Left lung (tissue), 10 donors: ENCODE measurements around the gene PAF1. TPM values are rescaled to one million over a fixed set of nuclear protein-coding genes. Genes with fewer than 3 reads are reported as not detected.
A peak's percentile ranks its signal among the peaks of the same experiment; 100 is the strongest.

Source experiments
- ATAC-seq: fragments of 200-7000 bp; cut with Tn5 transposase; one replicate; pipeline ENCODE4 v1.9.1; 2020; ENCODE audit warnings: moderate library complexity
- DNase-seq, 4 donors: peaks; one replicate each; pipeline ENCODE4 v3.0.0-alpha.2; 2013 to 2020
- H3K27ac ChIP-seq, 2 donors: fragments of 200-600 bp; sonication (generic) in 1 of 2; one replicate each; pipeline versions ENCODE4 v1.5.0 to v1.8.0; 2020 to 2021
- H3K27me3 ChIP-seq, 2 donors: fragments of 200-600 bp; sonication (generic) in 1 of 2; one replicate each; pipeline versions ENCODE4 v1.5.0 to v1.8.0; 2020 to 2021
- H3K36me3 ChIP-seq, 2 donors: fragments of 200-600 bp; sonication (generic) in 1 of 2; one replicate each; pipeline versions ENCODE4 v1.5.0 to v1.8.0; 2020 to 2021
- H3K4me1 ChIP-seq, 2 donors: fragments of 200-600 bp; one replicate each; pipeline ENCODE4 v1.8.0; 2021
- H3K4me3 ChIP-seq, 2 donors: fragments of 200-600 bp; sonication (generic) in 1 of 2; one replicate each; pipeline versions ENCODE4 v1.5.0 to v1.8.0; 2020 to 2021; ENCODE audit warnings: mild to moderate bottlenecking in 1 of 2
- H3K9me3 ChIP-seq, 2 donors: fragments of 200-600 bp; sonication (generic) in 1 of 2; one replicate each; pipeline versions ENCODE4 v1.5.0 to v1.8.0; 2020 to 2021
- CTCF ChIP-seq, 2 donors: fragments of 200-600 bp; sonication (generic) in 1 of 2; IDR thresholded peaks; one replicate each; pipeline versions ENCODE4 v1.5.0 to v1.8.0; 2021; ENCODE audit warnings: antibody characterized with exemption in 2 of 2
- intact Hi-C, 2 donors: fragments of 100-400 bp; cut with DNase I; formaldehyde crosslinking; loops; one replicate each; pipeline versions ENCODE4 v1.11.2 to v1.14.2; 2022
- polyA plus RNA-seq, 6 donors: library from polyadenylated mRNA; unstranded; fragments of 120-200 nt; gene quantifications; one replicate each; pipeline ENCODE4 v1.2.1, GENCODE V29; 2013; ENCODE audit not compliant: insufficient read length in 6 of 6
- total RNA-seq, 2 donors: library from RNA; stranded (reverse); fragmentation: NEBNext Ultra II Directional; extraction: Animal tissue kit (Norgen Biotek cat#: 25700); gene quantifications; one replicate each; pipeline ENCODE4 v1.2.1, GENCODE V29; 2021
- donor health status: DM: no; HTN: yes; CAD: no.
- donor health status: DM: no; HTN: no; CAD: no.

The PAF1 gene
- total and polyA plus RNA-seq, 8 donors, result 31.0 to 70.4 (median 64.9) TPM

- Histone ChIP-seq H3K27ac (no peak overlapping the region), H3K4me1 (peaks cover 0 to 40% of the 10 kb centered on the region in 2 donors), H3K36me3 (peaks cover 0 to 53% of the 10 kb centered on the region in 2 donors), H3K4me3 (no peak overlapping the region), H3K9me3 (no peaks in the 10 kb centered on the region), H3K27me3 (peaks cover 0 to 10% of the 10 kb centered on the region in 2 donors)
- intact Hi-C loops, result no loop called here
- ATAC-seq, result no peak
- no peak for DNase-seq
- no peak for TF ChIP-seq CTCF (IDR thresholded peaks at IDR 0.05)
Measured at GRCh38 chr19:39417463-39418181, 26.7 kb upstream of the PAF1 start.

DNA sequence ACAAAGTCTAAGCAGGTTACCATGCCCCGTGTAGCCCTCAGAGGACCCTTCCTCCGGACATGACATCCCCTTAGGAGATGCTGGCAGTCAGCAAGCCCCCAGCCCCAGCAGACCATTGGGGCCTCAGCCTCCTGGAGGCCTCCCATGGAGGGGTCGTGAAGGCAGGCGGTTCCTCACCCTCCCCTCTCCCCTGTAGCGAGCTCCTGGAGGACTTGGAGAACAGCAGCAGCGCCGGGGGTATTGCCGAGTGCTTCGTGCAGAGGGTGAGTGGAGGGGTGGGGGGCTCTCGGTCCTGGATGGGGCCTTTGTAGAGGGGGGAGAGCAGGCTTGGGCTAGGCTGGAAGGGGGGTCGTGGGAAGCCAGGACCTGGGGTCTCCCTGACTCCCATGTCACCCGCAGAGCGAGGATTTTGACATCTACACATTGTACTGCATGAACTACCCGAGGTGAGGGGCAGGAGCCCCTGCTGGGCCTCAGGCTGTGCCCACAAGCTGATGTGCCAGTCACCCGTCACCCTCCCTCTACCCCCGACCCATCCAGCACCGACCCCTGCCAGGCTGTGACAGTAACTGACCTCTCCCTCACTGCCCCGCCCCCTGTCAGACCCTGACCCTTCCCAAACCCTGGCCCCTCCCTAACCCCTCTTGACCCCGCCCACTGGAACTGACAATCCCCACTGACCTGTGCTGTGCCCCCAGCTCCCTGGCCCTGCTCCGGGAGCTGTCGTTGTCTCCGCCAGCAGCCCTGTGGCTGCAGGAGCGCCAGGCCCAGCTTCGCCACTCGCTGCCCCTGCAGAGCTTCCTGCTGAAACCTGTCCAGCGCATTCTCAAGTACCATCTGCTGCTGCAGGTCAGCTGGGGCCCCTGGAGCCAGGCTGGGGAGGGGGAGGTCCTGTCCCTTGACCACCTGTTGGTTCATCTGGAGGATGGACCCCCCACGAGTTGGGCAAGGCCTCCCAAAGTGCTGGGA, 25.5 kb upstream of the PAF1 start:
- peaks cover under 1 to 48% of the 10 kb centered on the region in 2 donors for H3K4me1 ChIP-seq
- intact Hi-C loops, result no loop called here
- no peak for TF ChIP-seq CTCF (IDR thresholded peaks at IDR 0.05)
- ATAC-seq (no peak), DNase-seq (no peak)
- peaks cover 0 to 44% of the 10 kb centered on the region in 2 donors for H3K36me3 ChIP-seq
- no peak overlapping the region for H3K4me3 ChIP-seq
- H3K9me3 ChIP-seq, result no peaks in the 10 kb centered on the region
- no peak overlapping the region for H3K27ac ChIP-seq
- peaks cover 0 to 12% of the 10 kb centered on the region in 2 donors for H3K27me3 ChIP-seq

DNA sequence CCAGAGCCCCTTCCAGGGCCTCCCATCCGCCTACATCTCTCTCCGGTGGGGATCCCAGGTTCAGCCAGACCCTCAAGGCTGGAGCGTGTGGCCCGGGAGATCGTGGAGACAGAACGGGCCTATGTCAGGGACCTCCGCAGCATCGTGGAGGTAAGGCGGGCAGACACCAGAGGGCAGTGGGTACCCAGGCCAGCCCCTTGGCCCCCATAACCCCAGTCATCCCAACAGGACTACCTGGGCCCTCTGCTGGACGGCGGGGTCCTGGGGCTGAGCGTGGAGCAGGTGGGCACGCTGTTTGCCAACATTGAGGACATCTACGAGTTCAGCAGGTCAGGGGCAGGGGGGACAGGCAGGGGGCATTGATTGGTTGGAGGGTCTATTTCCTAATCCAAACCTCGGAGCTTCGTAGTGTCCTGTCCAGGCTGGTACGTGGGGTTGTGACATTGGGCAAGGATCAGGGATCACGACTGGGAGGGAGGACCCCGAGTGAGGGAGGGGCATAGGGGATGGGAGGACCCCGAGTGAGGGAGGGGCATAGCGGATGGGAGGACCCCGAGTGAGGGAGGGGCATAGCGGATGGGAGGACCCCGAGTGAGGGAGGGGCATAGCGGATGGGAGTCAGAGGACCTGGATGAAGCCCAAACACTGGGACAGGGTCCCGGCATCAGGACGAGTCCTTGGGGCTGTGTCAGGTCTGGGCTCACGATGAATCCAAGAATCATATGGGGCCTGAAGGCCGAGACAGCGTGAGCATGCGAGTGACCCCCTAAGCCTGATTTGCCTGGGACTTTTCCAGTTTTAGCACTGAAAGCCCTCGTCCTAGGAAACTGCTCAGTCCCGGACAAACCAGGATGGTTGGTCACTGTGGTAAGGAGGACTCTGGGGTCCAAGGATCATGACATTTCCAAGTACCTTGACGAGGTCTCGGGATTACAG, 24.5 kb upstream of the PAF1 start:
- Histone ChIP-seq H3K27me3 (peaks cover 0 to 12% of the 10 kb centered on the region in 2 donors), H3K4me1 (peaks cover 11 to 59% of the 10 kb centered on the region in 2 donors), H3K36me3 (peaks cover 0 to 33% of the 10 kb centered on the region in 2 donors), H3K27ac (no peak overlapping the region), H3K4me3 (peak overlapping the region in 1 of 2 donors; percentile 100), H3K9me3 (no peaks in the 10 kb centered on the region)
- DNase-seq (no peak), ATAC-seq (no peak)
- no peak for TF ChIP-seq CTCF (IDR thresholded peaks at IDR 0.05)
- intact Hi-C loops, result no loop called here

GRCh38 chr19:39413911-39414608, 23.2 kb upstream of the PAF1 start:
- Histone ChIP-seq H3K27me3 (peaks cover 0 to 12% of the 10 kb centered on the region in 2 donors), H3K36me3 (peaks cover 0 to 24% of the 10 kb centered on the region in 2 donors), H3K27ac (peak overlapping the region; percentile 98 to 100), H3K4me3 (peak overlapping the region; percentile 90 to 100), H3K9me3 (no peaks in the 10 kb centered on the region), H3K4me1 (peaks cover 11 to 65% of the 10 kb centered on the region in 2 donors)
- DNase-seq, result no peak
- TF ChIP-seq CTCF (IDR thresholded peaks at IDR 0.05), result no peak
- intact Hi-C loops, result no loop called here
- ATAC-seq, result no peak
